GM12878 (cell line): Measurements from ENCODE around the gene DLG2. TPM values are rescaled to one million over a fixed set of nuclear protein-coding genes. Genes with fewer than 3 reads are reported as not detected.

Experiments
- ATAC-seq: fragments of 200-7000 bp; cut with Tn5 transposase; 3 replicates; pipeline ENCODE4 v1.9.1; 2020; ENCODE audit warnings: mild to moderate bottlenecking, moderate library complexity
- BruUV-seq: library from RNA; stranded (reverse); fragments of 400-500 nt; replicated peaks from 2 replicates; lab custom pipeline; 2021; lab: Mats Ljungman, UMichigan
- CTCF ChIA-PET: fragments of 300-600 bp; sonication (Branson Sonifier 250); formaldehyde crosslinking; extraction: SDS; loops from one replicate; lab custom pipeline; 2021; ENCODE audit warnings: inconsistent platforms; lab: Yijun Ruan, JAX
- POLR2A ChIA-PET: fragments of 350-600 bp; formaldehyde crosslinking; extraction: SDS; loops from one replicate; lab custom pipeline; 2021; ENCODE audit warnings: inconsistent platforms; lab: Charles Lee
- RAD21 ChIA-PET: fragments of 300-600 bp; sonication (Branson Sonifier 250); formaldehyde crosslinking; loops from one replicate; lab custom pipeline; 2023; ENCODE audit warnings: antibody characterized with exemption; ENCODE audit not compliant: unreplicated experiment; lab: Charles Lee
- SMC1A ChIA-PET: fragments of 300-600 bp; sonication (Branson Sonifier 250); formaldehyde crosslinking; loops from one replicate; lab custom pipeline; 2023; ENCODE audit not compliant: unreplicated experiment, uncharacterized antibody; lab: Charles Lee
- DNase-seq: peaks from one replicate; pipeline ENCODE4 v3.0.0-alpha.2; 2011; ENCODE audit warnings: low read depth, low spot score
- FAIRE-seq: peaks from 3 replicates; lab custom pipeline; 2011; peaks lifted over from hg19 to GRCh38; lab: Jason Lieb, UNC
- H2AFZ ChIP-seq: 2 replicates; pipeline ENCODE4 v1.6.0; 2011; ENCODE audit warnings: low read depth, low read length, control low read depth; ENCODE audit not compliant: control insufficient read depth
- H3K27ac ChIP-seq: 2 replicates; pipeline ENCODE4 v1.5.1; 2011; ENCODE audit warnings: control low read depth; ENCODE audit not compliant: control insufficient read depth, insufficient read depth
- H3K27me3 ChIP-seq, 2 experiments: replicated peaks in 1 of 2; 2 replicates each; pipeline versions ENCODE4 v1.6.0 to v1.6.1; 2011; ENCODE audit warnings: low read length in 1 of 2; ENCODE audit not compliant: control insufficient read depth in 2 of 2, insufficient read depth in 2 of 2
- H3K36me3 ChIP-seq, 2 experiments: 2 replicates each; pipeline ENCODE4 v1.5.1; 2011; ENCODE audit warnings: low read length in 1 of 2; ENCODE audit not compliant: control insufficient read depth in 2 of 2, insufficient read depth in 2 of 2
- H3K4me1 ChIP-seq: 2 replicates; pipeline ENCODE4 v1.6.1; 2011; ENCODE audit warnings: mild to moderate bottlenecking, low read length, moderate library complexity, mixed read lengths; ENCODE audit not compliant: control insufficient read depth, insufficient read depth
- H3K4me2 ChIP-seq: 2 replicates; pipeline ENCODE4 v1.6.0; 2011; ENCODE audit warnings: control low read depth; ENCODE audit not compliant: control insufficient read depth, insufficient read depth
- H3K4me3 ChIP-seq: fragments of 200-600 bp; sonication (generic); 2 replicates; pipeline ENCODE4 v1.5.1; 2016
- H3K79me2 ChIP-seq: 2 replicates; pipeline ENCODE4 v1.6.0; 2011; ENCODE audit warnings: low read length; ENCODE audit not compliant: control insufficient read depth, insufficient read depth
- H3K9ac ChIP-seq: 2 replicates; pipeline ENCODE4 v1.8.0; 2011; ENCODE audit warnings: low read length, control low read depth, mixed read lengths; ENCODE audit not compliant: control insufficient read depth, insufficient read depth
- H3K9me3 ChIP-seq: replicated peaks from 3 replicates; pipeline ENCODE4 v1.5.1; 2011; ENCODE audit warnings: mild to moderate bottlenecking, low read length; ENCODE audit not compliant: control insufficient read depth, insufficient read depth
- H4K20me1 ChIP-seq: 2 replicates; pipeline ENCODE4 v1.6.0; 2011; ENCODE audit not compliant: control insufficient read depth, insufficient read depth
- BHLHE40 ChIP-seq, 2 experiments: fragments of 450-650 bp in 1 of 2; IDR thresholded peaks; 2 replicates each; pipeline ENCODE4 v1.6.1; 2011 to 2017; ENCODE audit warnings: low read depth in 2 of 2, borderline replicate concordance in 1 of 2, improper control_type of control experiment in 1 of 2, low read length in 1 of 2, mild to moderate bottlenecking in 1 of 2
- CBX3 ChIP-seq: fragments of 200-600 bp; sonication (generic); IDR thresholded peaks from 2 replicates; pipeline ENCODE4 v1.6.1; 2016; ENCODE audit warnings: low read depth, borderline replicate concordance
- NRF1 ChIP-seq: conservative IDR thresholded peaks from 2 replicates; pipeline ENCODE4 v1.6.1; 2011; ENCODE audit warnings: mild to moderate bottlenecking, low read depth, low read length, improper control_type of control experiment
- POLR2AphosphoS5 ChIP-seq: IDR thresholded peaks from 2 replicates; pipeline ENCODE4 v1.6.1; 2011; ENCODE audit warnings: mild to moderate bottlenecking, low read length, inconsistent platforms
- RAD21 ChIP-seq: IDR thresholded peaks from 2 replicates; pipeline ENCODE4 v1.6.1; 2011; ENCODE audit warnings: mild to moderate bottlenecking, low read depth, low read length, moderate library complexity; ENCODE audit not compliant: insufficient read depth
- RB1 ChIP-seq: fragments of 450-650 bp; formaldehyde crosslinking; IDR thresholded peaks from 2 replicates; pipeline ENCODE4 v1.6.1; 2017; ENCODE audit warnings: mild to moderate bottlenecking, borderline replicate concordance
- RUNX3 ChIP-seq: IDR thresholded peaks from 2 replicates; pipeline ENCODE4 v1.6.1; 2012; ENCODE audit warnings: low read length, inconsistent platforms
- SIN3A ChIP-seq: IDR thresholded peaks from 2 replicates; pipeline ENCODE4 v1.6.1; 2012; ENCODE audit warnings: low read depth, low read length, improper control_type of control experiment
- ZNF622 ChIP-seq: fragments of 450-650 bp; IDR thresholded peaks from 2 replicates; pipeline ENCODE4 v1.6.1; 2017; ENCODE audit warnings: mild to moderate bottlenecking, inconsistent platforms
- WGBS: methylation state at CpG from one replicate; pipeline ENCODE4 v1.1.6; 2016; ENCODE audit warnings: low lambda C conversion rate; ENCODE audit not compliant: insufficient replicate concordance, insufficient coverage; ENCODE audit errors: missing lambda C conversion rate; 5-methylcytosine and 5-hydroxymethylcytosine counted together
- in situ Hi-C: fragments of 300-500 bp; cut with MboI; formaldehyde crosslinking; loops from 9 replicates; pipeline ENCODE4 v1.14.3; 2018; ENCODE audit warnings: mixed read lengths
- intact Hi-C: fragments of 100-400 bp; cut with micrococcal nuclease; formaldehyde crosslinking; loops from one replicate; pipeline ENCODE4 v1.14.2; 2022; ENCODE audit not compliant: unreplicated experiment
- polyA plus RNA-seq, 11 experiments: library from polyadenylated mRNA; depleted of rRNA in 4 of 11; unstranded in 6 of 11; stranded (reverse) in 5 of 11; fragments of >200 nt; fragmentation: Nextera tagmentation in 4 of 11; fragmentation: Illumina TruSeq in 1 of 11; extraction: Ambion mirVana in 4 of 11; extraction: Trizol in 1 of 11; gene quantifications; 1 replicate in 1 of 11; 2 replicates in 10 of 11; pipeline versions ENCODE4 v1.2.1 to v1.2.3, GENCODE V29; 2011 to 2016; ENCODE audit warnings: inconsistent platforms in 2 of 11, missing spikeins in 2 of 11, low read depth in 1 of 11
- total RNA-seq, 4 experiments: library from RNA; depleted of rRNA in 3 of 4; stranded (reverse); fragments of >200 nt in 3 of 4; fragmentation: Illumina TruSeq in 1 of 4; extraction: Trizol in 1 of 4; gene quantifications; 2 replicates each; pipeline versions ENCODE4 v1.2.1 to v1.2.3, GENCODE V29; 2013 to 2021
- TF ChIP-seq, protein P1 (sequence below): IDR thresholded peaks from 2 replicates; pipeline ENCODE4 v1.6.1; 2012; ENCODE audit warnings: mild to moderate bottlenecking, low read depth, low read length
- TF ChIP-seq, protein P2 (sequence below): fragments of 450-650 bp; IDR thresholded peaks from 2 replicates; pipeline ENCODE4 v1.6.1; 2016; ENCODE audit warnings: mild to moderate bottlenecking, moderate library complexity, borderline replicate concordance
- TF ChIP-seq, protein P3 (sequence below): fragments of 450-650 bp; IDR thresholded peaks from 2 replicates; pipeline ENCODE4 v1.6.1; 2017; ENCODE audit warnings: mild to moderate bottlenecking, moderate library complexity

Gene DLG2
- total and polyA plus RNA-seq, 10 of the 15 experiments (the other 5 are each of a cell fraction or from before 2014, with no cell fraction given) = 0.09 to 0.98 (median 0.35) TPM

DNA sequence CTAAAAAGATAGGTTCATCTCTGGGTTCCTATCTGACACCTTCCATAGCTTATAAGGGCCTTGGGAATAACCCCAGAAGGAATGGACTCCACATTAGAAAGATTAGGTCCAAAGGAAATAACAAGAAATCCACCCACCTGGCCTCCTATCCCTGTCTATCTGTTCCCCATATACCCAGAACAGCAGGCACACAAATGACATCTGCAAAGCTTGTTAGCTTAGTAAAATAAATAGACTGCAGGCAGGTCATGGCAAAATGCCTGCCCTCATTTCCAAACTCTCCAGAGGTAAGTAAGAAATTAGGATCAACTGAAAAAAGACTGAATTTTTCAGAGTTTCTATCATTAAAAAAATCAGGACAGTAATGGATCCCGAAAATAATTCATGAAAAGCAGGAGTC, 489.5 kb downstream of the DLG2 start:
- ATAC-seq = no peak
- TF ChIP-seq, protein P1, sequence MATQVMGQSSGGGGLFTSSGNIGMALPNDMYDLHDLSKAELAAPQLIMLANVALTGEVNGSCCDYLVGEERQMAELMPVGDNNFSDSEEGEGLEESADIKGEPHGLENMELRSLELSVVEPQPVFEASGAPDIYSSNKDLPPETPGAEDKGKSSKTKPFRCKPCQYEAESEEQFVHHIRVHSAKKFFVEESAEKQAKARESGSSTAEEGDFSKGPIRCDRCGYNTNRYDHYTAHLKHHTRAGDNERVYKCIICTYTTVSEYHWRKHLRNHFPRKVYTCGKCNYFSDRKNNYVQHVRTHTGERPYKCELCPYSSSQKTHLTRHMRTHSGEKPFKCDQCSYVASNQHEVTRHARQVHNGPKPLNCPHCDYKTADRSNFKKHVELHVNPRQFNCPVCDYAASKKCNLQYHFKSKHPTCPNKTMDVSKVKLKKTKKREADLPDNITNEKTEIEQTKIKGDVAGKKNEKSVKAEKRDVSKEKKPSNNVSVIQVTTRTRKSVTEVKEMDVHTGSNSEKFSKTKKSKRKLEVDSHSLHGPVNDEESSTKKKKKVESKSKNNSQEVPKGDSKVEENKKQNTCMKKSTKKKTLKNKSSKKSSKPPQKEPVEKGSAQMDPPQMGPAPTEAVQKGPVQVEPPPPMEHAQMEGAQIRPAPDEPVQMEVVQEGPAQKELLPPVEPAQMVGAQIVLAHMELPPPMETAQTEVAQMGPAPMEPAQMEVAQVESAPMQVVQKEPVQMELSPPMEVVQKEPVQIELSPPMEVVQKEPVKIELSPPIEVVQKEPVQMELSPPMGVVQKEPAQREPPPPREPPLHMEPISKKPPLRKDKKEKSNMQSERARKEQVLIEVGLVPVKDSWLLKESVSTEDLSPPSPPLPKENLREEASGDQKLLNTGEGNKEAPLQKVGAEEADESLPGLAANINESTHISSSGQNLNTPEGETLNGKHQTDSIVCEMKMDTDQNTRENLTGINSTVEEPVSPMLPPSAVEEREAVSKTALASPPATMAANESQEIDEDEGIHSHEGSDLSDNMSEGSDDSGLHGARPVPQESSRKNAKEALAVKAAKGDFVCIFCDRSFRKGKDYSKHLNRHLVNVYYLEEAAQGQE = no peak
- TF ChIP-seq, protein P2, sequence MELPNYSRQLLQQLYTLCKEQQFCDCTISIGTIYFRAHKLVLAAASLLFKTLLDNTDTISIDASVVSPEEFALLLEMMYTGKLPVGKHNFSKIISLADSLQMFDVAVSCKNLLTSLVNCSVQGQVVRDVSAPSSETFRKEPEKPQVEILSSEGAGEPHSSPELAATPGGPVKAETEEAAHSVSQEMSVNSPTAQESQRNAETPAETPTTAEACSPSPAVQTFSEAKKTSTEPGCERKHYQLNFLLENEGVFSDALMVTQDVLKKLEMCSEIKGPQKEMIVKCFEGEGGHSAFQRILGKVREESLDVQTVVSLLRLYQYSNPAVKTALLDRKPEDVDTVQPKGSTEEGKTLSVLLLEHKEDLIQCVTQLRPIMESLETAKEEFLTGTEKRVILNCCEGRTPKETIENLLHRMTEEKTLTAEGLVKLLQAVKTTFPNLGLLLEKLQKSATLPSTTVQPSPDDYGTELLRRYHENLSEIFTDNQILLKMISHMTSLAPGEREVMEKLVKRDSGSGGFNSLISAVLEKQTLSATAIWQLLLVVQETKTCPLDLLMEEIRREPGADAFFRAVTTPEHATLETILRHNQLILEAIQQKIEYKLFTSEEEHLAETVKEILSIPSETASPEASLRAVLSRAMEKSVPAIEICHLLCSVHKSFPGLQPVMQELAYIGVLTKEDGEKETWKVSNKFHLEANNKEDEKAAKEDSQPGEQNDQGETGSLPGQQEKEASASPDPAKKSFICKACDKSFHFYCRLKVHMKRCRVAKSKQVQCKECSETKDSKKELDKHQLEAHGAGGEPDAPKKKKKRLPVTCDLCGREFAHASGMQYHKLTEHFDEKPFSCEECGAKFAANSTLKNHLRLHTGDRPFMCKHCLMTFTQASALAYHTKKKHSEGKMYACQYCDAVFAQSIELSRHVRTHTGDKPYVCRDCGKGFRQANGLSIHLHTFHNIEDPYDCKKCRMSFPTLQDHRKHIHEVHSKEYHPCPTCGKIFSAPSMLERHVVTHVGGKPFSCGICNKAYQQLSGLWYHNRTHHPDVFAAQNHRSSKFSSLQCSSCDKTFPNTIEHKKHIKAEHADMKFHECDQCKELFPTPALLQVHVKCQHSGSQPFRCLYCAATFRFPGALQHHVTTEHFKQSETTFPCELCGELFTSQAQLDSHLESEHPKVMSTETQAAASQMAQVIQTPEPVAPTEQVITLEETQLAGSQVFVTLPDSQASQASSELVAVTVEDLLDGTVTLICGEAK = no peak
- no peak for TF ChIP-seq RAD21
- no peak for TF ChIP-seq POLR2AphosphoS5
- no peak for TF ChIP-seq CBX3
- TF ChIP-seq ZNF622 = no peak
- no peak for TF ChIP-seq NRF1
- TF ChIP-seq RB1 = no peak
- no peak for TF ChIP-seq BHLHE40 (IDR thresholded peaks at IDR 0.05; ENCODE audit: borderline replicate concordance in 1 of 2, low read depth in 2 of 2, low read length in 1 of 2)
- TF ChIP-seq SIN3A = no peak
- TF ChIP-seq, protein P3, sequence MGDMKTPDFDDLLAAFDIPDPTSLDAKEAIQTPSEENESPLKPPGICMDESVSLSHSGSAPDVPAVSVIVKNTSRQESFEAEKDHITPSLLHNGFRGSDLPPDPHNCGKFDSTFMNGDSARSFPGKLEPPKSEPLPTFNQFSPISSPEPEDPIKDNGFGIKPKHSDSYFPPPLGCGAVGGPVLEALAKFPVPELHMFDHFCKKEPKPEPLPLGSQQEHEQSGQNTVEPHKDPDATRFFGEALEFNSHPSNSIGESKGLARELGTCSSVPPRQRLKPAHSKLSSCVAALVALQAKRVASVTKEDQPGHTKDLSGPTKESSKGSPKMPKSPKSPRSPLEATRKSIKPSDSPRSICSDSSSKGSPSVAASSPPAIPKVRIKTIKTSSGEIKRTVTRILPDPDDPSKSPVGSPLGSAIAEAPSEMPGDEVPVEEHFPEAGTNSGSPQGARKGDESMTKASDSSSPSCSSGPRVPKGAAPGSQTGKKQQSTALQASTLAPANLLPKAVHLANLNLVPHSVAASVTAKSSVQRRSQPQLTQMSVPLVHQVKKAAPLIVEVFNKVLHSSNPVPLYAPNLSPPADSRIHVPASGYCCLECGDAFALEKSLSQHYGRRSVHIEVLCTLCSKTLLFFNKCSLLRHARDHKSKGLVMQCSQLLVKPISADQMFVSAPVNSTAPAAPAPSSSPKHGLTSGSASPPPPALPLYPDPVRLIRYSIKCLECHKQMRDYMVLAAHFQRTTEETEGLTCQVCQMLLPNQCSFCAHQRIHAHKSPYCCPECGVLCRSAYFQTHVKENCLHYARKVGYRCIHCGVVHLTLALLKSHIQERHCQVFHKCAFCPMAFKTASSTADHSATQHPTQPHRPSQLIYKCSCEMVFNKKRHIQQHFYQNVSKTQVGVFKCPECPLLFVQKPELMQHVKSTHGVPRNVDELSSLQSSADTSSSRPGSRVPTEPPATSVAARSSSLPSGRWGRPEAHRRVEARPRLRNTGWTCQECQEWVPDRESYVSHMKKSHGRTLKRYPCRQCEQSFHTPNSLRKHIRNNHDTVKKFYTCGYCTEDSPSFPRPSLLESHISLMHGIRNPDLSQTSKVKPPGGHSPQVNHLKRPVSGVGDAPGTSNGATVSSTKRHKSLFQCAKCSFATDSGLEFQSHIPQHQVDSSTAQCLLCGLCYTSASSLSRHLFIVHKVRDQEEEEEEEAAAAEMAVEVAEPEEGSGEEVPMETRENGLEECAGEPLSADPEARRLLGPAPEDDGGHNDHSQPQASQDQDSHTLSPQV = no peak
- TF ChIP-seq RUNX3 = no peak

More for the DNA sequence above, 489.5 kb downstream of the DLG2 start:
- in situ Hi-C loops (no loop called here), intact Hi-C loops (no loop called here)
- ChIA-PET CTCF (interaction anchor here (1.1 kb wide), 1 partner anchor 13 kb away, joined by 5 read pairs; no protein-coding TSS in a partner anchor), SMC1A (no interaction called here), RAD21 (no interaction called here), POLR2A (no interaction called here)
- Histone ChIP-seq H3K4me3 (no peak overlapping the region), H3K27me3 (no peaks in the 10 kb centered on the region), H4K20me1 (no peaks in the 10 kb centered on the region), H3K9ac (no peak overlapping the region), H3K4me1 (no peaks in the 10 kb centered on the region), H3K9me3 (no peaks in the 10 kb centered on the region), H3K79me2 (no peaks in the 10 kb centered on the region), H3K4me2 (no peak overlapping the region), H3K36me3 (no peaks in the 10 kb centered on the region), H3K27ac (no peak overlapping the region), H2AFZ (no peak overlapping the region)
- no peak for DNase-seq
- no TSS peak for BruUV-seq
- 0% methylated on average over 1 of the region's 1 CpG for WGBS
- FAIRE-seq = no peak
